Upper lobe of right lung (tissue), 1 donor: ENCODE data around the gene SAT2. TPM values are rescaled to one million over a fixed set of nuclear protein-coding genes. Genes with fewer than 3 reads are reported as not detected.
"Not testable (repeated sequence)": the region's sequence is repeated elsewhere in the genome, so short reads cannot be mapped to it uniquely, and the experiment has no call there.

Source experiments
- ATAC-seq: fragments of 200-7000 bp; cut with Tn5 transposase; one replicate; pipeline ENCODE4 v1.9.1; 2020; ENCODE audit warnings: mild to moderate bottlenecking, moderate library complexity
- DNase-seq: peaks from one replicate; pipeline ENCODE4 v3.0.0-alpha.2; 2020
- H3K27ac ChIP-seq: fragments of 200-600 bp; one replicate; pipeline ENCODE4 v1.8.0; 2022
- H3K27me3 ChIP-seq: fragments of 200-600 bp; one replicate; pipeline ENCODE4 v1.8.0; 2022; ENCODE audit warnings: mild to moderate bottlenecking
- H3K36me3 ChIP-seq: fragments of 200-600 bp; one replicate; pipeline ENCODE4 v1.8.0; 2022
- H3K4me1 ChIP-seq: fragments of 200-600 bp; one replicate; pipeline ENCODE4 v1.8.0; 2022
- H3K4me3 ChIP-seq: fragments of 200-600 bp; one replicate; pipeline ENCODE4 v1.8.0; 2022; ENCODE audit warnings: mild to moderate bottlenecking
- H3K9me3 ChIP-seq: fragments of 200-600 bp; one replicate; pipeline ENCODE4 v1.8.0; 2022
- intact Hi-C: fragments of 100-400 bp; cut with DNase I; formaldehyde crosslinking; loops from one replicate; pipeline ENCODE4 v1.11.0; 2022
- total RNA-seq: library from RNA; stranded (reverse); fragmentation: NEBNext Ultra II Directional; extraction: Animal tissue kit (Norgen Biotek cat#: 25700); gene quantifications from one replicate; pipeline ENCODE4 v1.2.1, GENCODE V29; 2021
- TF ChIP-seq, protein P1 (sequence below): fragments of 200-600 bp; IDR thresholded peaks from one replicate; pipeline ENCODE4 v1.8.0; 2022; ENCODE audit warnings: antibody characterized with exemption
- donor health status: DM: no; HTN: yes; CAD: no; lungs with severe emphysema.

The SAT2 gene
- total RNA-seq, 1 donor from 2014 or later = 81.7 TPM

DNA sequence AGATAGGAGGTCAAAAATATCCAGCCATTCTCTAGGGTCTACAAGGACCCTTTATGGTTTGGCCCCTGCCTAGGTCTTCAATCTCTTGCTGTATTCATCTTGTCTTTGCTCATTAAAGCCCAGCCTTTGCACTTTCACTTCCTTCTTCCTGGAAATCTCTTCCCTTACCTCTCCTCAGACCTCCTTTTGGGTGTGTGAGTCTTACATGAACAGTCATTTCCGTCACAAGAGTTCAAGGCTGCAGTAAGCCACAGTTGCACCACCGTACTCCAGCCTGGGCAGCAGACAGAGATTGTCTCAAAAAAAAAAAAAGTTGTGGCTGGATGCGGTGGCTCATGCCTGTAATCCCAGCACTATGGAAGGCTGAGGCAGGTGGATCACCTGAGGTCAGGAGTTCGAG is 17.2 kb upstream of the SAT2 start:
- ATAC-seq = peak; percentile 74

GRCh38 chr17:7641635-7642034 is 14.0 kb upstream of the SAT2 start:
- intact Hi-C loops, H3K4me1 ChIP-seq, H3K9me3 ChIP-seq, H3K27me3 ChIP-seq, H3K27ac ChIP-seq, H3K36me3 ChIP-seq, DNase-seq, ATAC-seq, H3K4me3 ChIP-seq: not testable (repeated sequence)

More for the DNA sequence above, 17.2 kb upstream of the SAT2 start:
- intact Hi-C loops = no loop called here
- TF ChIP-seq, protein P1, sequence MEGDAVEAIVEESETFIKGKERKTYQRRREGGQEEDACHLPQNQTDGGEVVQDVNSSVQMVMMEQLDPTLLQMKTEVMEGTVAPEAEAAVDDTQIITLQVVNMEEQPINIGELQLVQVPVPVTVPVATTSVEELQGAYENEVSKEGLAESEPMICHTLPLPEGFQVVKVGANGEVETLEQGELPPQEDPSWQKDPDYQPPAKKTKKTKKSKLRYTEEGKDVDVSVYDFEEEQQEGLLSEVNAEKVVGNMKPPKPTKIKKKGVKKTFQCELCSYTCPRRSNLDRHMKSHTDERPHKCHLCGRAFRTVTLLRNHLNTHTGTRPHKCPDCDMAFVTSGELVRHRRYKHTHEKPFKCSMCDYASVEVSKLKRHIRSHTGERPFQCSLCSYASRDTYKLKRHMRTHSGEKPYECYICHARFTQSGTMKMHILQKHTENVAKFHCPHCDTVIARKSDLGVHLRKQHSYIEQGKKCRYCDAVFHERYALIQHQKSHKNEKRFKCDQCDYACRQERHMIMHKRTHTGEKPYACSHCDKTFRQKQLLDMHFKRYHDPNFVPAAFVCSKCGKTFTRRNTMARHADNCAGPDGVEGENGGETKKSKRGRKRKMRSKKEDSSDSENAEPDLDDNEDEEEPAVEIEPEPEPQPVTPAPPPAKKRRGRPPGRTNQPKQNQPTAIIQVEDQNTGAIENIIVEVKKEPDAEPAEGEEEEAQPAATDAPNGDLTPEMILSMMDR = no peak
- Histone ChIP-seq H3K27ac (no peak overlapping the region), H3K9me3 (no peaks in the 10 kb centered on the region), H3K4me1 (no peaks in the 10 kb centered on the region), H3K36me3 (no peaks in the 10 kb centered on the region), H3K4me3 (no peak overlapping the region), H3K27me3 (peaks cover 3% of the 10 kb centered on the region)
- no peak for DNase-seq

- no peaks in the 10 kb centered on the region for H3K9me3 ChIP-seq
- no peaks in the 10 kb centered on the region for H3K36me3 ChIP-seq
- H3K27ac ChIP-seq = no peak overlapping the region
- TF ChIP-seq, protein P1 = no peak
- H3K4me1 ChIP-seq = no peaks in the 10 kb centered on the region
- ATAC-seq = no peak
- intact Hi-C loops = no loop called here
- H3K4me3 ChIP-seq = no peak overlapping the region
- DNase-seq = no peak
- no peaks in the 10 kb centered on the region for H3K27me3 ChIP-seq
Observed at GRCh38 chr17:7640783-7641182, 13.2 kb upstream of the SAT2 start.

- no peaks in the 10 kb centered on the region for H3K36me3 ChIP-seq
- H3K9me3 ChIP-seq = no peaks in the 10 kb centered on the region
- DNase-seq = no peak
- H3K4me3 ChIP-seq = no peak overlapping the region
- H3K4me1 ChIP-seq = no peaks in the 10 kb centered on the region
- TF ChIP-seq, protein P1 = no peak
- ATAC-seq = no peak
- H3K27me3 ChIP-seq = no peaks in the 10 kb centered on the region
- H3K27ac ChIP-seq = no peak overlapping the region
- intact Hi-C loops = no loop called here
Observed at GRCh38 chr17:7636163-7636562, 8.5 kb upstream of the SAT2 start.

DNA sequence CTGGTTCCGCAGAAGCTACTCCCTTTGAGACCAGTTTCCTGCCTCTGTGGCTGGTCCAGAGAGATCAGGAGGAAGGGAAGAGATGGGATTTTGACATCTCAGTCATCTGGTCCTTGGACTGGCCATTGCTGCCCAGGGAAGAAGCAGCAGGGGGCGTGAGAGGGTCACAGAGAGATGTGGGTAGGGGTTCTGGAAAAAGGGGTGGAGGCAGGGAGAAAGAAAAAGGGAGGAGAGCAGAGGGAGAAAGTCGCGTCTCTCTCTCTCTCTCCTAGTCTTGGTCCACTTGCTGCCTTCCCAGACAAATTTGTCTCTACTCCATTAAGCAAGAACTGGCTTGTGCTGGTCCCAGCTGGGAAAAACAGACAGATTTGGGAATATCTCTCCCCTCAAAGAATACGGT is 6.8 kb upstream of the SAT2 start:
- no peaks in the 10 kb centered on the region for H3K9me3 ChIP-seq
- intact Hi-C loops = no loop called here
- TF ChIP-seq, protein P1 = peak; percentile 38
- no peak overlapping the region for H3K4me3 ChIP-seq
- H3K27me3 ChIP-seq = no peaks in the 10 kb centered on the region
- peak; percentile 32 for ATAC-seq
- H3K4me1 ChIP-seq = no peaks in the 10 kb centered on the region
- H3K36me3 ChIP-seq = no peaks in the 10 kb centered on the region
- no peak overlapping the region for H3K27ac ChIP-seq
- DNase-seq = no peak

DNA sequence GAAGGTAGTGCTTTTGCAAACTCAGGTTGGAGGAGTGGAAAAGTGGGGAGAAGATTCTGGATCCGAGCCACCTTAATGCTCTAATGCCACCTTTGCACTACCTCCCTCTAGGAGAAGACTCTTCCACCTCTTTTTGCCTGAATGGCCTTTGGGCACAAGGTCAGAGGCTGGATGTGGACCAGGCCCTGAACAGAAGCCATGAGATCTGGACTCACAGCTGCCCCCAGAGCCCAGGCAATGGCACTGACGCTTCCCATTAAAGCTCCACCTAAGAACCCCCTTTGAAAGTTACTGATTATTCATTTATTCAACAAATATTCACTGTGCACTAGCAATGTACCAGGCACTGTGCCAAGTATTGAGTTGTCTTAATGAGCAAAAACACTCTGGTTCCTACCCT is 5.5 kb upstream of the SAT2 start:
- Histone ChIP-seq H3K36me3 (no peaks in the 10 kb centered on the region), H3K27me3 (no peaks in the 10 kb centered on the region), H3K9me3 (no peaks in the 10 kb centered on the region), H3K4me3 (no peak overlapping the region), H3K4me1 (no peaks in the 10 kb centered on the region), H3K27ac (no peak overlapping the region)
- intact Hi-C loops = no loop called here
- TF ChIP-seq, protein P1 = no peak
- ATAC-seq (no peak), DNase-seq (no peak)
